G401.6 (cell line): ENCODE data around the gene WSCD2.

Source experiments
- FAIRE-seq: peaks from 2 replicates; lab custom pipeline; 2012; peaks lifted over from hg19 to GRCh38; lab: Jason Lieb, UNC

WSCD2 gene

GRCh38 chr12:108109504-108109903 lies 19.6 kb upstream of the WSCD2 start:
- no peak for FAIRE-seq

DNA sequence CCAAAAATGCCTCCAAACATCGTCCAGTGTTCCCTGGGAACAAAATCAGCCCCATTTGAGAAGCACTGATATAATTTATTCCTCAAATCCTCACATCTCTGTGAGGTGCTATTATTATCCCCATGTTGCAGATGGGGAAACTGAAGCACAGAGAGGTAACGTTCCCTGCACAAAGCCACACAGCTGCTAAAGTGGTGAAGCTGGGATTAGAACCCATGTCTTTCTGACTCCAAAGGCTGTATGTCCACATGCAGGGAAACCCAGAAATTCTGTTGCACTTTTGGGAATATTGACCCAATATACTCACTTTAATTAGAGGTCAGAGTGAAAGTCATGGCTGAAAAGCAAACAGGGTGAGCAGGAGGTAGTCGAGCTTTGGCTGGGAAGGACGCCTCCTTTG lies 19.1 kb upstream of the WSCD2 start:
- FAIRE-seq = no peak

- no peak for FAIRE-seq
Observed at GRCh38 chr12:108110844-108111243, 18.2 kb upstream of the WSCD2 start.

DNA sequence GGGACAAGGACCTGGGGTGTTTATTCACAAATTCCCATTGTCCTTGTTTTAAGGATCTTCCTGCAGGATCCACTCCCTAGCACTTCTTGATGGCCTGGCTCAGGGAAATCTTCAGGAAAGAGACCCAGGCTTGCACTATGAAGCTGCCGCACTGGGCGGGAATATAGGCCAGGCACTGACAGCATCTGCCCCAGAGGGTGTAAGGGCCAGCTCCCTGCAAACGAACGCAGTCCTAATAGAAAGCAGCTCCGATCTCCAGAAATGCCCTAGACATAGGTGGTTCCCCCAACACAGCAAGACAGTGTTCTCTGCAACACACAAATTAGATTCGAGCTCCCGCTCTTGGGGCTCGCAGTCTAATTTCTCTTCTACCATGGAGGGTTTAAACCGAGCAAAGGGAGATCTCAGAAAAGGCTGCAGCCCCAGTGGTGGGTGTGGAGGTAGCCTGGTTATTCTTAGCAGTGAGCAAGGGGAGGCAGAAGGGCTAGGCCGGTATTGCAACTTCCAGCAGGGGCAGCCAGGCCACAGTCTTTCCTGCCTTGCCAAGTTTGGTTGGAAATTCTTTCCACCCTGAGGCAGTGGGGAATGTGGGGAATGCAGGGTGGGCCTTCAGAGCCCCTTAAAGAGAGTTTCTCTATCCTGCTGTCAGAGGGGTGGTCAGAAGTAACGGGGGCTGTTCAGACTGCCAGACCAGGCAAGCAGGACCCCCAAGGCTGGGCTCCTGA lies 16.1 kb upstream of the WSCD2 start:
- FAIRE-seq = no peak

DNA sequence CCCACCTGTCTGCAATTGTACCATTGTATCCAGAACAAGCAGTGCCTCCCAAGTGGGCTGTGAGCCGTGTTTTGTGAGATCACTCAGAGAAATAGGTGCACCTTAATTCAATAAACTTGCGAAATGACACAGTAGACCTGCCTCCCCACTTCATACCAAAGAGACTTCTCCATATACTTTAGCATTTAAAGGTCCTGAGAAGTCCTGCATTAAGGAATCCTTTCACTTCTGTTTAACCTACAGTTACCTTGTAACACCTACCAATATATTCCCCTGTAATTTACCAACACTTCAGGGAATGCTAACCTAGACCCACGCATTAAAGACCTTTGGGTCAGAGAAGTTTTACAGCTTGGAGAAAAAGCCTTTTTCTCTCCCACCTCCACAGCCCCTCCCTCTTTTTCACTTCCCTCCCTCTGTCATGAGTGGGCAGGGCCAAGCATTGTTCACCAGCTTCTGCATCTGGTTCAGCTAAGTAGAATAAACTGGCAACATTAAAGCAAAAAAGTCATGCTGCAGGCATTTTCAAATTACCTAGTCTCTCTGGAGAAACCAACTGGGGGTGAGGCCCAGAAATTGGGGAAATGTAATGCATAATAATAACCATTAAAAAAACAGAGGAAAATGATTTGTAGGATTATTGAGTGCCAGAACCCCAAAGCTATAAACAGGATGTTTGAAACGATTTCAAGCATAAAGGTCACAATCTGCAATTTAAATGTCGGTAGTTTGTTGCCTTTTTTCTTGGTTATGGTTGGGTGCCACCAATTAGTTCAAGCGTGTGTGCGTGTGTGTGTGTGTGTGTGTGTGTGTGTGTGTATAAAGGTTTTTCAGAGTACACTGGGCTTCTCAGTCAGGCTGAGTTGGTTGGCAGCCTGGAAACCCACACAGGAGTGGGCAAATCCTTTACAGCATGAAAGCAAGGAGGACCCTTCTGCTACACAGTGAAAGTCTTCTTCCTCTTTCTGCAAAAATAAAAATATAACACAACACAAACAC lies 13.7 kb upstream of the WSCD2 start:
- no peak for FAIRE-seq

- FAIRE-seq = no peak
Observed at GRCh38 chr12:108116254-108116653, 12.8 kb upstream of the WSCD2 start.

DNA sequence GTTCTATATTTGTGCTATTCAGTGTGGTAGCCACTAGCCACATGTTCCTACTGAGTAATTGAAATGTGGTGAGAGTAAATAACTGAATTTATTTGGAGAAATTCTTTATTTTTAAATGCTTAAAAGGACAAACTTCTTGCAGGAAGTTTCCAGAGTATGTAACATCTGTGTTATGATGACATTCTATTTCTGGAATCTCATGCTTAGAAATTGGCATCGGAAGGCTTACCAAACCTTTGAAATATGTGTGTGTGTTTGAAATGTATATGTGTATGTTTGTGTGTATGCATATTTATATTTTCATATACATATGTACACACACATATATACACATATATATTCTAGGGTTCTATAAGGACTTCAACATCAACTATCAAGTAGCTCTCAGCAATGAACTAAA lies 12.4 kb upstream of the WSCD2 start:
- FAIRE-seq = no peak

DNA sequence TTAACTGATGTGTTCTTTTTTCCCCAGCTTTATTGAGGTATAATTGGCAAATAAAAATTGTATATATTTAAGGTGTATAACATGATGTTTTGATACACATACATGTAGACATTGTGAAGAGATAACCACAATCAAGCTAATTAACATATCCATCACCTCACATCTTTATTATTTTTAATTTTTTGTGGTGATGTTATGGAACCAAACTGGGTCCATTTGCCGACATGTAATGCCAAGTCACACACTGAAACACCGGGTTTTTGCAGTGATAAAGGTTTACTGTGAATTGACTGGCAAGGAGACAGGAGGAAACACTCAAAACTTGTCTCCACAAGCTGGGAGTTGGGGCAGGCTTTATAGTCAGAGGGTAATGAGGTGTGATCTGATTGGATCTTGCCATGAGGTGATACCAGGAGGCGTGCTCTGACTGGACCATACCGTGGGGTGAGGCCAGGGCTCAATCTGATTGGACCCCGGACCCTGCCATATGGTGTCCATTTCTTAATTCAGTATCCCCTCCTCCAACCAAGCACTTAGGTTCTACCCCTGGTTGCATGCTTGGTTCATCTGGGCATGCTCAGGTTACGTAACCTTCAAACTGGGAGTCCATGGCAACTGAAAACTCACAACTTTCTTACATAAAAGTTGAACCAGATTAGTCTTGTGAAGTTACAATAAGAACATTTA lies 11.8 kb upstream of the WSCD2 start:
- FAIRE-seq = no peak

DNA sequence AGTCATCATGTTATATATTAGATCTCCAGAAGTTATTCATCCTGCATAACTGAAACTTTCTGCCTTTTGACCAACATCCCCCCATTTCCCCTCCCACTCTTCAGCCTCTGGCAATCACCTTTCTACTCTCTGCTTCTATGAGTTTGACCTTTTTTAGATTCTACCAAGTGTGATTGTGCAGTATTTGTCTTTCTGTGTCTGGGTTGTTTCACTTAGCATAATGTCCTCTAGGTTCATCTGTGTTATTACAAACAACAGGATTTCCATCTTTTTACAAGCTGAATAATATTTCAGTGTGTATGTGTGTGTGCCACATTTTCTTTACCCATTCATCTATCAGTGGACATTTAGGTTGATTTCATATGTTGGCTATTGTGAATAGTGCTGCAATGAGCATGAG lies 11.2 kb upstream of the WSCD2 start:
- no peak for FAIRE-seq

DNA sequence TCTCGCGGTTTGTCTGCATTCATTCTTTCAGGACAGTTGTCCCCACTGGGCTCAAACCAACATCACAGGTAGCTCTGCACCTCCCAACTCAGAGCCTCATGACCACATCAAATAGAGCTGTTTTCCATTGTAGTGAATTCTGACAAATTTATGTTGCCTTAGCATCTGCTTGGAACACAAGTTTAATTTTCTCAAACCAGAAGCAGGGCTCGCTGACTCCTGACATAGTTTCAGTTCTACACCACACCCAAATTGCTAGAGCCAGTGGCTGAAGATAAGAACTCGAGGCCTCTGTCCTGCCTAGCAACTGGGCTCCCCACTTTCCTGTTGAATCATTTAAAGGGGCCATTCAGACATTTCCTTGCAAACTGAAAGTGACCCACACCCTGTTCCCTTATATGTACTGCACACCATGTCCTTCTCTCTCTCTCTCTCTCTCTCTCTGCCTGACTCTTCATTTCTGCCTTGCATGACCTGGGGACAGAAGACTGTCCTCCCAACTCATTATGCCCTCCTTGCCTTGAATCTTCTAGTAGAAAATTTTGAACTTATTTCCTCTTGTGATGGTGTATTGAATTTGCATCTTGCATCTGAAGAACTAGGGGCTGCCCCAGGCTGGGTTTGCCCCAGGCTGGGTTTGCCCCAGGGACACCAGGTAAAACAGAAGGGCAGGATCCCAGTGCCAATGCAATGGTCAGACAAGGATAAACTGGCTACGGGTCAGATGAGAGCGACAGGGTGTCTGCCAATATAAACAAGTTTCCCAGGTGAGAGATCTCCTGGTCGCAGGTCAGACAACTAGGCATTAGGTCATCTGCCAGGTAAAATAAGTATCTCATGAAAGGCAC lies 9.7 kb upstream of the WSCD2 start:
- FAIRE-seq = no peak

GRCh38 chr12:108119974-108120862 lies 8.9 kb upstream of the WSCD2 start:
- FAIRE-seq = no peak

GRCh38 chr12:108120863-108121165 lies 8.3 kb upstream of the WSCD2 start:
- no peak for FAIRE-seq

GRCh38 chr12:108121320-108121719 lies 7.8 kb upstream of the WSCD2 start:
- FAIRE-seq = no peak

GRCh38 chr12:108121728-108122471 lies 7.2 kb upstream of the WSCD2 start:
- FAIRE-seq = no peak

GRCh38 chr12:108122644-108123043 lies 6.4 kb upstream of the WSCD2 start:
- no peak for FAIRE-seq

DNA sequence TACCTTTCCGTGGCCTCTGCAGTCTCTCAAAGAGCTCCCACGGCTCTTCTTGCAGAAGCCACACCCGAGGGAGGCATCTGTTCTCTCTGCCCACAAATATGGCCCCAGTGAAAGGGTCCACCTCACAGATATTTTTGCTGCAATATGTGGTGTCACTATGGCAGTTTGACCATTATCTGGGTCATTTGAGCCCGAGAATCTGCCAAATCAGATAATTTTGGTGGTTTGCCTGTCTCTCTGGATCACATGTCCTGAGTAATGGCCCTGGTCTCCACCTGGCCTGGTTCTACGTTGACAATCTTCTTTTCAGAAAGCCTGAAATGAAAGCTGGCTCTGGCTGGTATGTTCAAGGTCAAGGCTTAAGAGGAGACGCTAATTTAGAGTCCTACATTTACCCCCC lies 5.7 kb upstream of the WSCD2 start:
- no peak for FAIRE-seq

DNA sequence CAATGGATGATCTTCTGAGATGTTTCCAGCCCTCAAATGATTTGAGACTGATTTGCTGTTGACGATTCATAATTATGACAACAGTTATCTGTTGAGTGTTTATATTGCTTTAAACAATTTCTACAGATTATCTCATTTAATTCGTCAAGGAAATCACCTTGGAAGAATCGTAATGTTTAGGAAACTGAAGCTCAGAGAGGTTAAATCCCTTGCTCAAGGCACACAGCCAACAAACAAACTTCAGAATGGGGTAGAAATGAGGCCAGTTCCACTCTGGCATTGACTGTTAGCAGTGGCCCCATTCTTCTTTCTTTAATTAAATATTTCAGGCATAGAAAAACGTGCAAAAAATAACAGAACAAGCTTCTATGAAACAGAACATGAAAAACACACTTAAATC lies 4.0 kb upstream of the WSCD2 start:
- no peak for FAIRE-seq

DNA sequence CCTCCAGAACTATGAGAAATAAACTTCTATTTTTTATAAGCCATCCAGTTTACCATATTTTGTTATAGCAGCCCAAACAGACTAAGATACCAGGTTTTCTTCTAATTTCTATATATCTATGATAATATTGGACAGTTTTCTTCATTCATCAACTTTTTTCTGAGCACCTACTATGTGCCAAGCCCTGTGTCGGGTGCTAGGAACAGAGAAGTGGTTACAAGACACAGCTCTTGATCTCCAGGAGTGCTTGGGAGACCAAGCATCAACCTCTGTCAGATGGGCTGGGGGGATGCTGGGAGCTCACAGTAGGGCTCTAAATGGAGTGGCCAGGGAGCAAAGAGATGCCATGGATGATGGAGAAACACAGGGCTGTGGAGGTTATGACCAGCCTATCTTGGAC lies 2.9 kb upstream of the WSCD2 start:
- no peak for FAIRE-seq

DNA sequence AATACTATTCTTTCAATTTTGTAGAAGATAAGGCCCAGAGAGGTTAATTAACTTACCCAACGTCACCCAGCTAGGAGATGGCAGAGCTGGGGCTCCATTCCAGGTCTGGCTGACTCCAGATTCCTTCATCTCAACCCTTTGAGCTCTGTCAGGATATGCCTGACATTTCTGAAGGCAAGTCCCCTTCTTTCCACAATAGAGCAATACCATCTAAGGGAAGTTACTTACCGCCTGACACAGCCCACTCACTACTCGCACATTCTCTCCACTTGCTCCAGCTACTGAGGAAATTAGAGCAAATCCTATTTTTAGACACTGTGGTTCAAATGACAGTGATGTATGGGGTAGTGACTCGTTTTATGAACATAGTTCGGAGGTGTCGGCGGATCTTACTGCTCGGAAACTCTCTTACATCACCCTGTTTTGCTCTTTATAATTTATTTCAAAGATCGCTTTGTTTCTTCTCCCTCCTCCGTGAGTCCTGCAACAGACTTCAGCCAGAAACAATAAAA lies 2.0 kb upstream of the WSCD2 start:
- FAIRE-seq = no peak

- no peak for FAIRE-seq
Observed at GRCh38 chr12:108127654-108128053, 1.4 kb upstream of the WSCD2 start.
